Memory B cell (primary cell): ENCODE measurements around the gene SOX8.

Experiments used
- ATAC-seq: fragments of 150-1000 bp; cut with Tn5 transposase; 2 replicates; pipeline ENCODE4 v1.10.0; 2021; ENCODE audit warnings: low read depth, mild to moderate bottlenecking, moderate library complexity
- DNase-seq, 2 donors: peaks; one replicate each; pipeline ENCODE4 v3.0.0; 2022; ENCODE audit warnings: low spot score in 2 of 2
- H3K27ac Mint-ChIP-seq: one replicate; pipeline ENCODE4 v1.8.0; 2022; ENCODE audit warnings: mild to moderate bottlenecking, moderate library complexity, mixed read lengths
- H3K27me3 Mint-ChIP-seq: one replicate; pipeline ENCODE4 v1.8.0; 2022; ENCODE audit warnings: mixed read lengths
- H3K36me3 Mint-ChIP-seq: one replicate; pipeline ENCODE4 v1.8.0; 2022; ENCODE audit warnings: mild to moderate bottlenecking, mixed read lengths
- H3K4me1 Mint-ChIP-seq: one replicate; pipeline ENCODE4 v1.8.0; 2022; ENCODE audit warnings: mixed read lengths
- H3K4me3 Mint-ChIP-seq: one replicate; pipeline ENCODE4 v1.8.0; 2022; ENCODE audit warnings: mild to moderate bottlenecking, moderate library complexity, mixed read lengths
- H3K9me3 Mint-ChIP-seq: one replicate; pipeline ENCODE4 v1.8.0; 2022; ENCODE audit warnings: mixed read lengths

Gene SOX8

GRCh38 chr16:1030473-1030901 is 48.9 kb downstream of the SOX8 start:
- DNase-seq (no peak), ATAC-seq (no peak)
- Mint-ChIP-seq H3K4me3 (no peak overlapping the region), H3K36me3 (peaks cover 1% of the 10 kb centered on the region), H3K4me1 (no peaks in the 10 kb centered on the region), H3K9me3 (no peaks in the 10 kb centered on the region), H3K27me3 (peaks cover 1% of the 10 kb centered on the region), H3K27ac (no peak overlapping the region)

GRCh38 chr16:1031666-1032065 is 50.1 kb downstream of the SOX8 start:
- DNase-seq = no peak
- no peak overlapping the region for H3K27ac Mint-ChIP-seq
- H3K9me3 Mint-ChIP-seq = no peaks in the 10 kb centered on the region
- ATAC-seq = no peak
- H3K36me3 Mint-ChIP-seq = peaks cover 1% of the 10 kb centered on the region
- H3K4me1 Mint-ChIP-seq = no peaks in the 10 kb centered on the region
- no peak overlapping the region for H3K4me3 Mint-ChIP-seq
- peaks cover 1% of the 10 kb centered on the region for H3K27me3 Mint-ChIP-seq

- no peaks in the 10 kb centered on the region for H3K4me1 Mint-ChIP-seq
- H3K4me3 Mint-ChIP-seq = no peak overlapping the region
- DNase-seq = no peak
- no peaks in the 10 kb centered on the region for H3K9me3 Mint-ChIP-seq
- H3K27ac Mint-ChIP-seq = no peak overlapping the region
- H3K27me3 Mint-ChIP-seq = peaks cover 1% of the 10 kb centered on the region
- peaks cover 1% of the 10 kb centered on the region for H3K36me3 Mint-ChIP-seq
- ATAC-seq = no peak
Observed at GRCh38 chr16:1032607-1033006, 51.0 kb downstream of the SOX8 start.

GRCh38 chr16:1033128-1033679 is 51.6 kb downstream of the SOX8 start:
- H3K36me3 Mint-ChIP-seq = peaks cover 1% of the 10 kb centered on the region
- H3K4me1 Mint-ChIP-seq = no peaks in the 10 kb centered on the region
- ATAC-seq = no peak
- no peak for DNase-seq
- no peak overlapping the region for H3K4me3 Mint-ChIP-seq
- no peaks in the 10 kb centered on the region for H3K9me3 Mint-ChIP-seq
- no peak overlapping the region for H3K27ac Mint-ChIP-seq
- H3K27me3 Mint-ChIP-seq = peaks cover 2% of the 10 kb centered on the region

- DNase-seq = no peak
- no peaks in the 10 kb centered on the region for H3K36me3 Mint-ChIP-seq
- no peak overlapping the region for H3K4me3 Mint-ChIP-seq
- peaks cover 2% of the 10 kb centered on the region for H3K27me3 Mint-ChIP-seq
- no peak overlapping the region for H3K27ac Mint-ChIP-seq
- H3K9me3 Mint-ChIP-seq = no peaks in the 10 kb centered on the region
- H3K4me1 Mint-ChIP-seq = no peaks in the 10 kb centered on the region
- ATAC-seq = no peak
Observed at GRCh38 chr16:1034230-1035065, 52.9 kb downstream of the SOX8 start.

GRCh38 chr16:1035066-1035415 is 53.5 kb downstream of the SOX8 start:
- DNase-seq (no peak), ATAC-seq (no peak)
- Mint-ChIP-seq H3K27me3 (peaks cover 2% of the 10 kb centered on the region), H3K9me3 (no peaks in the 10 kb centered on the region), H3K4me1 (no peaks in the 10 kb centered on the region), H3K4me3 (no peak overlapping the region), H3K36me3 (no peaks in the 10 kb centered on the region), H3K27ac (no peak overlapping the region)

GRCh38 chr16:1036166-1036565 is 54.6 kb downstream of the SOX8 start:
- ATAC-seq = no peak
- H3K9me3 Mint-ChIP-seq = no peaks in the 10 kb centered on the region
- H3K27me3 Mint-ChIP-seq = peaks cover 2% of the 10 kb centered on the region
- H3K27ac Mint-ChIP-seq = no peak overlapping the region
- DNase-seq = no peak
- H3K36me3 Mint-ChIP-seq = no peaks in the 10 kb centered on the region
- H3K4me3 Mint-ChIP-seq = no peak overlapping the region
- no peaks in the 10 kb centered on the region for H3K4me1 Mint-ChIP-seq
